ENCODE measurements around the gene DNAJB13.

DNA sequence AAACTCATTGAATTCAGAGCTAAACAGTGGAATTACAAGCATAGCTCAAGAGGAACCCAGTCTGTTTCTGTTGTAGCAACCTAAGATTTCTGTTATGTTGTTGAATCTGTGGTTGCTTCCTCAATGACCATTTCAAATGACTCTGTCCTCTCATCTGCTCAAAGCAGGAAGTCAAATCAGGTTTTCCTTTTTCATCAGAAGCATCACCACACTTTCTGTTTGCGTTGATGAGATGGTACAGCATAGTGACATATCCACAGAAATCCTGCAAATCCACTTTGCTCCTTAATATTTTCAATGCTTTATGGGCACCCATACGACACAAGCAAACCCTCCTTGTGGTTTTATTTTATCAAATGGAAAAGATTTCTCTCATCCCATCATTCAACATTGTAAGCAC lies 44.4 kb downstream of the DNAJB13 start:
- TF ChIP-seq, protein P1, sequence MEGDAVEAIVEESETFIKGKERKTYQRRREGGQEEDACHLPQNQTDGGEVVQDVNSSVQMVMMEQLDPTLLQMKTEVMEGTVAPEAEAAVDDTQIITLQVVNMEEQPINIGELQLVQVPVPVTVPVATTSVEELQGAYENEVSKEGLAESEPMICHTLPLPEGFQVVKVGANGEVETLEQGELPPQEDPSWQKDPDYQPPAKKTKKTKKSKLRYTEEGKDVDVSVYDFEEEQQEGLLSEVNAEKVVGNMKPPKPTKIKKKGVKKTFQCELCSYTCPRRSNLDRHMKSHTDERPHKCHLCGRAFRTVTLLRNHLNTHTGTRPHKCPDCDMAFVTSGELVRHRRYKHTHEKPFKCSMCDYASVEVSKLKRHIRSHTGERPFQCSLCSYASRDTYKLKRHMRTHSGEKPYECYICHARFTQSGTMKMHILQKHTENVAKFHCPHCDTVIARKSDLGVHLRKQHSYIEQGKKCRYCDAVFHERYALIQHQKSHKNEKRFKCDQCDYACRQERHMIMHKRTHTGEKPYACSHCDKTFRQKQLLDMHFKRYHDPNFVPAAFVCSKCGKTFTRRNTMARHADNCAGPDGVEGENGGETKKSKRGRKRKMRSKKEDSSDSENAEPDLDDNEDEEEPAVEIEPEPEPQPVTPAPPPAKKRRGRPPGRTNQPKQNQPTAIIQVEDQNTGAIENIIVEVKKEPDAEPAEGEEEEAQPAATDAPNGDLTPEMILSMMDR (IDR thresholded peaks at IDR 0.05) = no peak
- TF ChIP-seq POLR2A (IDR thresholded peaks at IDR 0.05) = no peak

Measured in lower leg skin (tissue), 3 donors.